Measurements from ENCODE around the gene CTTN.

CTTN gene

DNA sequence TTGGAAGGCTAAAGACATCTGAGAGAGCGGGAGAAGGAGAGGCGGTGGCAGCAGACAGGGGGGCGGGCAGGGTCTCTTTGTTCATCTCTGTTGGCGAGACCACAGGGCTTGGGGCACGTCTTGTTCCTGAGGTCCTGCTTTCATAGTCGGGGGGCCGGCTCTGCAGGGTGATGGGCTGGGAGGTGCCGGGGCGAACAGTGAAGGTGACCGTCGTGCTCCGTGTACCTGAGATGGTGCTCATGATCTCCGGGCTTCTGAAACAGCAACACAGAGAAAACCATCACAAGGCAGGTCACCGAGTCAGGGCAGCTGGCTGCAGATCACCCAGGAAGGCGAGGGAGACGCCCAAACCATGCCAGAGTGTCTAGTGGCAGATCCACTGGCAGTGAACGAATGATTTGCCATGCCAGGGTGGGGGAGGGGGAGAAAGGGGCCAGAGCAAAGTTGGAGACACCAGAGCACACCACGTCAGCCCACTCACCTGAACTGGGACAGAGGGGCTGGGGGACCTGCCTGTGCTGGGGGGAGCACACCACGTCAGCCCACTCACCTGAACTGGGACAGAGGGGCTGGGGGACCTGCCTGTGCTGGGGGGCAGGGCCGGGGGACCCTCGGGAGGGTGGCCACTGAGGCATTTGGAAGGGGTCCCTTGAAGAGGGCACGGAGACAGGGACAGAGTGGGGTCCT is 75.0 kb downstream of the CTTN start:
- H3K4me3 ChIP-seq (ENCODE audit: low read depth, low read length) = no peak overlapping the region

DNA sequence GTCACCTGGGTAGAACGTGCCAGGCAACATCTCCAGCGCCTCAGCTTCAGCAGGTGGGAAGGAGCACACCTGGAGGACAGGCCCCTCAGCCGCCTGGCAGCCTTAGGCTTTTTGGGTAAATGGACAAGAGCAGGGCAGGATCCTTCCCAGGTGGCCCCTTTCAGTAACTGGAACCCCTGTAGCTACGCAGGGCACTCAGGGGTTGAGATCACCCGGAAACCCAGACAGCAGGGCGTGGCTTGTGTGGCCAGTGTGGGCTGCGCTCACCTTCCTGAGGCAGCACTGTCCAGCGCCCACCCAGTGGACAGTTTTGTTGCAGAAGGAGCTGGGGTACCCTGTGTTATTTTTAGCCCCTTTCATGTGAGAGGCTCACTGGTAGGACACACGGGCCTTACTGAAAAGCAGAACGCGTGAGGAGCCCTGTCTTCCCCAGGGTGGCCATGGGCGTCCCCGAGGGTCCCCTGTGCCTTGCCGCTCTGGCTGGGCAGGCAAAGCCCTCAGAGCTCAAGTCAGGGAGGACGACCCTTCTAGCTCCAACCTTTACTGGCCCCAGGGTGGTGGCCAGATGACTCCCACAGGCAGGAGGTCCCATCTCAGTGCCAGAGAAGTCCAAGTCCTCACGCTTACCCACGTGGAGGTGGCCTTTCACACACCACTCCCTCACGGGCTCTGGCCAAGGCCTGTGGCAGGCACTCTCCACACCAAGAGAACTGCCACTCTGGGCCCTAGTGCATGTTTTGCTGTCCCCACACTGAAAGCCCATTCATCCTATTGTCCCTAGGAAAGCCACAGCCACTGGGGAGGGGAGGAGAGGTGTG is 75.8 kb downstream of the CTTN start:
- H3K4me3 ChIP-seq (ENCODE audit: low read depth, low read length) = no peak overlapping the region

DNA sequence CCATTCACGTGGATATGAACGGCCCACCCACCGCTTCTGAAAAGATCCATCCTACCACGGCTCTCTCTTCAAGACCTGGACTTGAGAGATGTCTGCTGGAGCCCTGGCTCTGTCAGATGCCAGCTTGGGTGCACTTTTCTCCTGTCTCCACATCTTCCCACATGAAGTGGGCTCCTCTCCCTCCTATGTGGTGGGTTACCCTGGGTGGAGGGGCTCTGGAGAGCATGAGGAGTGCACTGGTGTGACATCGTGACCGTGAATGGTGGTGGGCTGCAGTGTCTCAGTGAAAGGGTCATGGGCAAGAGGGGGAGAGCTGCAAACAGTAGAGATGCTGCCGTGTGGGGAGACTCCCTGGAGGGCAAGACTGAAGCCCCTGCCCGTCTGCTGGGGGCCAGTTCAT is 76.4 kb downstream of the CTTN start:
- H3K4me3 ChIP-seq (ENCODE audit: low read depth, low read length) = no peak overlapping the region

DNA sequence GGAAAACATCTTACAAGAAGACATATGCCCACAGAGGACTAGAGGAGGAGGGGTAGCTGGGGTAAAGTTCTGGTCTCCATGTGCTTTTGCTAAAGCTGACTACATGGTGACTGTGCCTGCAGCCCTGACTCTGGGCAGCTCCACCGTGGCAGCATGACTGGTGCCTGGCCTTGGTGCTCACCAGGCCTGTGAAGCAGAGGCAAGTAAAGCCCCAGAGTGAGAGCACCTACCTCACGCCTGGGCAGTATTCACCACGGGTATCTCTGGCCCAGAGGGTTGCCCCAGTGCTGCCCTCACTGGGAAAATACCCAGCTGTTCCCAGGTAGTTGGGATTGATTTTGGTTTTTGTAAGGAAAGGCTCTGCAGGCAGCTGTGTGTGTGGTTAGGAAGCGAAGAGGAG is 78.3 kb downstream of the CTTN start:
- H3K4me3 ChIP-seq (ENCODE audit: low read depth, low read length) = no peak overlapping the region

DNA sequence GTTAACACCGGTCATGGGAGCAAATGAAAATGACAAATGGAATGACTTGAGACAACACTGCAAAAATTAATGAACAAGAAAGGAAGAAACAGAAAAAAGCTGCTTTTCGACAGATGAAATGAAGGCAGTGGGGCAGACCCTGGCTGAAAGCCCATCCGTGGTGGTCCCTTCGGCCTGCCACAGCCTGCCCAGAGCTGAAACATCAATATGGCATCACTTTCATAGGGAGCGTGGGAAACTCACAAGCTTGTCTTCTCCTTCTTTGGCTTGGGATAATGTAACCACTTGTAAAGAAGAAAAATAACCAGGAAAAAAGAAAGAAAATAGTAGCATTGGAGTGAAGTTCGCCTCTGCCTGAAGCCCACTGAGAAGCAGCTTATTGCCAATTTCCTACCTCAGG is 78.8 kb downstream of the CTTN start:
- no peak overlapping the region for H3K4me3 ChIP-seq (ENCODE audit: low read depth, low read length)

DNA sequence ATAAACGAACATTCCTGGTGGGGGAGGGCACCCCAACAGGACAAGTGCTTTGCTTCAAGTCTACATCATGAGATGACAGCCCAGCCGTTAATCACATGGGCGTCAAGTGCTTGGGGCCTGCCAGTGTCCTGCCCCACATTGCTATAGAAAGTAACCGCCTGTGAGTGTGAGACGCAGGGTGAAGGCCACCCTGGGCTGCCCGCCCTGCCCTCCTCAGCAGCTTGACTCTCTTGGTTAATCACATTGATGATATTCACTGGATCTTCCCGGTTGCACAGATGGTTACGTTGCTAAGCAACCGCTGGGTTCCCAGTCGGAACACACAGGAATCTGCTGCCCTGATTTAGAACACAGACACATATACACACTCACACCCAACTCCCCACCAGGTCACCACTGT is 79.3 kb downstream of the CTTN start:
- H3K4me3 ChIP-seq (ENCODE audit: low read depth, low read length) = no peak overlapping the region

DNA sequence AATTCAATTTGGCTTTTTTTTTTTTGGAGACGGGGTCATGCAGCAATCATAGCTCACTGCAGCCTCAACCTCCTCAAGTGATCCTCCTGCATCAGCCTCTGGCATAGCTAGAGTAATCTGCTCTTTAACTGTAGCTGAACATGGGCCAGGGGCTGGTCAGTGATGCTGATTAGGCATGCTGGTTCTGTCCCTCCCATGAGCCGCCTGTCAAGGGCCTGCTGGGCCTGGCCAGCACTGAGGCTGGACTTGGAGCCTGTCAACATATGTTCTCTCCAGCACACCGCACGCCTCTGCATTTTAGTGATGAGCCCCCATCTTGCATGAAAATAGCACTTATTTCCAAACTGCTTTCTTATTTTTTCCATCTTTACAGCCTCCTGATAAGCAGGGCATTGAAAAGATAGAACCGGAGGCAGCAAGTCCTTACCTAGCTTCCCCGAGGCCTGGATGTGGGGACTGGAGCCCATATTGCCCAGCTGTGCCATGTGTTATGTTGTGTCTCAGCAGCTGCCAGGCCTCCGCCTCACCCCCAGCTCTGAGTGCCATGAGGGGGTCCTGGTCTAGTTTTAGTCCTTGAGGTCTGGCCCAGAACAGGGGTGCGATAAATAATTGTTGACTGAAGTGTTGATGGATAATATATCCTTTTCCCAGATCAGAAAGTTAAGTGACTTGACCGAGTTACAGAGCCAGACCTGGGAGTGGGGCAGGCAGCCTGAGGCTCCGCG is 80.0 kb downstream of the CTTN start:
- H3K4me3 ChIP-seq (ENCODE audit: low read depth, low read length) = no peak overlapping the region

DNA sequence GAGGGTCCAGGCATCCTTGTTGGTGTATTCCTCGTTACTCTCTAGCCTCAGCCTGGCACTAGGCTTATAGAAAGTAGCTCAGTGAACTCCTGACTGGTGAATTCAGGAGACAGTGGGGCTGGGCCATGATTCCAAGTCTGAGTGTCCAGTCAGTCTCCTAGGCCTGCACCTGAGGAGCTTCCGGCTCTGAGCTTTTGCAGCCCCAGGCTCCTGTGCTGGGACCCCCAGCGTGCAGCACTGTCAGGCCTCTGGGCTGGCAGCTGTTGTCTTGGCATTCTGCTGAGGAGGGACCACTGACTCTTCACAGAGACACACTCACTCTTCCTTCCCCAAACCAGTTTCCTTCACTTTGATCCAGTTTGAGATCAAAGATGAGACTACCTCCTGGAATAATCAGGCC is 82.4 kb downstream of the CTTN start:
- no peak overlapping the region for H3K4me3 ChIP-seq (ENCODE audit: low read depth, low read length)

DNA sequence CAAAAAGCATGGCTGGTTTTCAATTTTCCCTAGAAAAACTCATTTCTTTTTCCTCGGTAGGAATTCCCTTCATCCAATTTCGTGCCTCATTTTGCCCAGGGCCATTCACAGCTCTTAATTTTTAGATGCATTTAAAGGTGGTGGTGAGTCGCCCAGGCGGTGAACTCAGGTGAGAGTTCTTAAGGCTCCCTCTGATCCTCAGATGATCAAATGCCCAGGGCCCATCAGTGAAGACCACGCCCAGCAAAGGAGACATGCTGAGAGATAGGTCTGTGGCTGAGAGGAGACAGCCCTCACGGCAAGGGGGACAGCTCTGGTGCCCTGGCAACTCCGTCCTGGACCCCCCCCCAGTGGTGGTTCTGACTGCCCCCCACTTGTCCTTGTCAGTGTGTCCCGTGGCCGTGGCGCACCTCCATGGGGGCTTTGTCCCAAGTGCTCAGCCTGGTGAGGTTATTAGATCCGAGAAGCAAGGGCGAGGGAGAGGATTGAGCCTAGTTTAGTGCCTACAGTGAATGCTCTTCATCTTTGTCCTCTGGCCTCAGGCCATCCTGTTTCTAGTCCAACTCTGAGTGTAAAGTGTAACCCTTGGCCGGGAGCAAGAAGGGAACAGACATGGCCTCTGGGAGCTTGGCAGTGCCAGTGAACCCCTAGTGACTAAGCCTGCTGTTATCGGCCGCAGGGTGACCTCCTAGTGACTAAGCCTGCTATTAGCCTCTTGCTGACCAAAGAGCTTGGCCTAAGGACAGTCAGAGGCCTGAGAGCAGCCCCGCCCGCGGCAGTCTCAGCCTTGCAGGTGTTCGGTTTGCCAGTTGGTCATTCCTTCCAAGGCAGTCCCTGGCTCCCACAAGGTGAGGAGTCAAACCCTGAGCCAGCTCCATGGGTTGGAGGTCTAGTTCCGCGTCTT is 83.5 kb downstream of the CTTN start:
- no peak overlapping the region for H3K4me3 ChIP-seq (ENCODE audit: low read depth, low read length)

DNA sequence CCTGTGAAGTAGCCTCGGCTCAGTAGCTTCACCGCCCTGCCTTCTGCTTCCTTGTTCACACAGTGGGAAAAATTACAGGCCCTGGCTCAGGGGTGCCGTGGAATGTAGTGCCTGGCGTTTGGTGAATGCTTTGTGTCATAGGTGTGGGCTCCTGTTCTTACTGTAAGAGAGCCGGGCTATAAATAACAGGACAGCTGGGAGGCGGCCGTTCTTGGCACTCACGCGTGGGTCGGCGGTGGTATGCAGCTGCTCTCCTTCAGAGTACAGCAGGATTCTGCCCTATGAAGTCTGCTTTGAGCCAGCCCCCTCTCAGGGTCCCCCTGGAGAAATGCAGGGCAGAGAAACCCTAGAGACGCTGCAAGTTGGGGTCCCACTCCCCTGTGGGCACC is 84.2 kb downstream of the CTTN start:
- H3K4me3 ChIP-seq (ENCODE audit: low read depth, low read length) = no peak overlapping the region

DNA sequence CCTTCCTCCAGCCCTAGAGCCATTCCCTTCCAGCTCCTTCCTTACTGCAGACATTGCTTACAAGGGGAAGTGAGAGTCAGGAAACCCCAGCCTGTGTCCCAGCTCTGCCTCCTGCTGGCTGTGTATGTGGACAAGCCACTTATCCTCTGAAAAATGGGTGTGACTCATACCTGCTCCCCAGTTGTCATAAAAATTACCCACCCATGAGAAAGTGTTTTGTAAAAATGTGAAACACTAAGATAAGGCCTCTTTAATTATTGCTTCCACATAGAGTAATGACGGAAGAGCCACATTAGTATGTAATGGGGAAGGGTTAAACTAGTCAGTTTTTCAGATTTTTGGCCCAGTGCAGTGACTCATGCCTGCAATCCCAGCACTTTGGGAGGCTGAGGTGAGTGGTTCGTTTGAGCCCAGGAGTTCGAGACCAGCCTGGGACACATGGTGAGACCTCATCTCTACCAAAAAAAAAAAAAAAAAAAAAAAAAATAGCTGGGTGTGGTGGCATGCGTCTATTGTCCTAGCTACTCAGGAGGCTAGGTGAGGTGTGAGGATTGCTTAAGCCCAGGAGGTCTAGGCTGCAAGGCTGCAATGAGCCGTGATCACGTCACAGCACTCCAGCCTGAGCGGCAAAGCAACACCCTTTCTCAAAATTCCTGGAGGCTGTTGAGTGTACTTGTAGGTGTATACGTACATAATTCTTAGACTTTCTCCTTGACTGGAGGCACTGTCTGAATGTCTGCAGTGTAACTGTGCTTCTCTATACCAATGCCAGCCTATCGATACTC is 84.9 kb downstream of the CTTN start:
- no peak overlapping the region for H3K4me3 ChIP-seq (ENCODE audit: low read depth, low read length)

DNA sequence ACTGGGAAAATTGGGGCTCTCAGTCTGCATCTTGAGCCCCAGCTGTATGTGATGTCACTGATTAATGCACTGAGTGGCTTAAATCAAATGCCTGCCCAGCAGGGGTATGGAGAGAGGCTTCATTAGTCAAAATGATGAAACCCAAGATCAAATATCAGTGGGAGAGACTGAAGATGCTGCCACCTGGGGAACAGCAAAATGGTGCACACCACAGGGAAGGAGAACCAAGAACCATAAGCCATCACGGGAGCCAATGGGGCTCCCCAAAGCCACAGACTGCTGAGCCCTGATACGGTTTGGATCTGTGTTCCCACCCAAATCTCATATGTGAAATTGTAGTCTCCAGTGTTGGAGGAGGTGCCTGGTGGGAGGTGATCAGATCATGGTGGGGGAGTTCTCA is 85.6 kb downstream of the CTTN start:
- H3K4me3 ChIP-seq (ENCODE audit: low read depth, low read length) = no peak overlapping the region

DNA sequence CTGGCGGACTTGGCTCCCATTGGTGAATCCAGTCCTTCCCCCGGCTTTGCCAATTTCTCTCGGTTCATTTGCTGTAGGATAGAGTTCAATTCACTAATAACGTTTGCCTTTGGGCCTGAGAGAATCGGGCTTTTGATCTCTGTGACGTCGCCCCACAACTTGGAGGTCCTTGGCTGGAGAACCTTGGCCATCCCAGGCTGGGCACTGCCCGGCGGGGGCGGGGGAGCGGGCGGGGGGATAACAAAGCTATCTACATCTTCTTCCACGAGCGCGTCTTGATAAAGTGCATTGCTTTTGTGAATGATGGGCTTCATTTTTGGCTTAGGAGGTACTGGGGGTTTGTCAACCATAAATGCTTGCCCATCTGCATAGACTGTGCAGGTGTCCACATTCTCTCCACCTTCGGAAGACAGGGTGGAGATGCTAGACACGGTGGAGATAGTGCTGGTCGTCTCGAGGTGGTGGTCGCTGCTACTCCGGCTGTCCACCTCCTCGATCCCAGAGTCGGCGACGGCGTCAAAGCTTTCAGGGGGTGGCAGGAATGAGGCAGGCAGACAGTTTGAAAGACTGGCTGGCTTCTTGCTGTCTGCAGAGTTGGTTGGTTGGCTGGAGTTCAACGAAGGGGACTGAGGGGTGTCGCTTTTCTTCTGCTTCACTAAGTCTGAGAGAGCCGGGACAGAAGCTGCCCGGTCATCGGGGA is 87.1 kb downstream of the CTTN start:
- no peak overlapping the region for H3K4me3 ChIP-seq (ENCODE audit: low read depth, low read length)

DNA sequence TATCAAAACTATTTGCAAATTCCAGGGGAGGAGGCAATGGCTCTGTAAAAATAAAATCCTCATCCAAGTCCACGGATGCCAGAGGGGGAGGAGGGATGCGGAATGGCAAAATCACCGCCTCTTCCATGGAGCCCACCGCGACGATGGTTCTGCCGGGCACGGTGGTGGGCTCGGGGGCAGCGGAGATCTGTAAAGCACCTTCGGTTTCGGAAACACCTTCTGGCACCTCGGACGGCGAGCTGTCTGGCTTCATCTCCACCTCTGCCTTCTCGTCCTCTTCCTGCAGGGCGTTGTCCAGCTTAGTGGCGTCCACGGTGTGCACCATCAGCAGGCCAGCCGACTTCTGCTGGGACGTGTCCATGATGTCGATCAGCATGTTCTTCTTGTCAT is 87.7 kb downstream of the CTTN start:
- H3K4me3 ChIP-seq (ENCODE audit: low read depth, low read length) = no peak overlapping the region

Measured in iPS-11a (cell line).